ENCODE measurements around the gene SNRNP25.

GRCh38 chr16:69181-69580 lies 15.6 kb downstream of the SNRNP25 start:
- TF ChIP-seq POLR2A (IDR thresholded peaks at IDR 0.05): no peak
- TF ChIP-seq CTCF (IDR thresholded peaks at IDR 0.05): no peak
- no peak for TF ChIP-seq EP300 (IDR thresholded peaks at IDR 0.05)
- TF ChIP-seq POLR2AphosphoS5 (IDR thresholded peaks at IDR 0.05): no peak

Data from sigmoid colon (tissue), 4 donors.